Fibroblast of villous mesenchyme (primary cell): ENCODE results near the gene NDUFV2. TPM values are rescaled to one million over a fixed set of nuclear protein-coding genes. Genes with fewer than 3 reads are reported as not detected.
"Not testable (repeated sequence)": the region's sequence is repeated elsewhere in the genome, so short reads cannot be mapped to it uniquely, and the experiment has no call there.

Experiments used
- DNase-seq: peaks from one replicate; pipeline ENCODE4 v3.0.0-alpha.2; 2010; ENCODE audit warnings: low read depth
- H3K4me3 ChIP-seq: 2 replicates; pipeline ENCODE4 v1.5.1; 2011; ENCODE audit warnings: low read depth, mild to moderate bottlenecking, low read length
- total RNA-seq: library from RNA; depleted of rRNA; stranded (reverse); fragments of >200 nt; gene quantifications from 2 replicates; pipeline ENCODE4 v1.2.3, GENCODE V29; 2012
- TF ChIP-seq, protein P1 (sequence below): IDR thresholded peaks from 2 replicates; pipeline ENCODE4 v1.5.1; 2012; ENCODE audit warnings: low read depth, mild to moderate bottlenecking, low read length; ENCODE audit not compliant: insufficient read depth

NDUFV2 gene
- total RNA-seq, 1 donor = 127 TPM

DNA sequence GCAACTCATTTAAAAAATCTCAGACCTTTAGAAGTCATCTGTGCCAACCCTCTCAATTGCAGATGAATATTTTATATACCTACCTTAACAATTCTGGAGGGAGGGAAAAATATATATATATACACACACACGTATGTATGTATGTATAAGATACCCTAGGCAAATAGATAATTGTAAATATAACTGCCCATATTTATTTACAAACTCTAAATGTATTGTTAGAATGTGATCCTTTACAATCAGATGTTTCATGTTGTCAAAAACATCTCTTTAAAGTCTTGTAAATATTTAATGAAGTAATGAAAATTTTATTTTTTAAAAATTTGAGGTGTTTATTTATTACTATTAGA, 45.7 kb downstream of the NDUFV2 start:
- no peak for DNase-seq
- H3K4me3 ChIP-seq = no peak overlapping the region
- TF ChIP-seq, protein P1, sequence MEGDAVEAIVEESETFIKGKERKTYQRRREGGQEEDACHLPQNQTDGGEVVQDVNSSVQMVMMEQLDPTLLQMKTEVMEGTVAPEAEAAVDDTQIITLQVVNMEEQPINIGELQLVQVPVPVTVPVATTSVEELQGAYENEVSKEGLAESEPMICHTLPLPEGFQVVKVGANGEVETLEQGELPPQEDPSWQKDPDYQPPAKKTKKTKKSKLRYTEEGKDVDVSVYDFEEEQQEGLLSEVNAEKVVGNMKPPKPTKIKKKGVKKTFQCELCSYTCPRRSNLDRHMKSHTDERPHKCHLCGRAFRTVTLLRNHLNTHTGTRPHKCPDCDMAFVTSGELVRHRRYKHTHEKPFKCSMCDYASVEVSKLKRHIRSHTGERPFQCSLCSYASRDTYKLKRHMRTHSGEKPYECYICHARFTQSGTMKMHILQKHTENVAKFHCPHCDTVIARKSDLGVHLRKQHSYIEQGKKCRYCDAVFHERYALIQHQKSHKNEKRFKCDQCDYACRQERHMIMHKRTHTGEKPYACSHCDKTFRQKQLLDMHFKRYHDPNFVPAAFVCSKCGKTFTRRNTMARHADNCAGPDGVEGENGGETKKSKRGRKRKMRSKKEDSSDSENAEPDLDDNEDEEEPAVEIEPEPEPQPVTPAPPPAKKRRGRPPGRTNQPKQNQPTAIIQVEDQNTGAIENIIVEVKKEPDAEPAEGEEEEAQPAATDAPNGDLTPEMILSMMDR = no peak

DNA sequence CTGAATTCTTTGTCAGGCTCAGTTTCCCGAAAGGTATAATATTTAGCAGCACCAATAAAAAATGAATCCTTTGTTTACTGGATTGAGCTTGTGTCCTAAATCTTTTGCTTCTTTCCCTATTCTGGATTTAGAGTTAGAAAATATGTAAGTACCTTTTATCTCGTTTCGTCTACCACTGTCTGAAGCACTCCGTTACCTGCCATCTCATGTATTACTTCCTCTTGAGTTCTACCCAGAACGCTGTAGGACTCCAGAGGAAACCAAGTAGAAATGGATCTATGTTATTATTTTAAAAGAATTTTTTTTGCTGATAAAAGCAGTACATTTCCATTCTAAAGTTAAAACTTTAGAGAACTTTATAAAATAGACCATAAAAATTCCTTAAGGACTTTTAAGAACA, 47.6 kb downstream of the NDUFV2 start:
- TF ChIP-seq, protein P1 = no peak
- no peak overlapping the region for H3K4me3 ChIP-seq
- DNase-seq = no peak

DNA sequence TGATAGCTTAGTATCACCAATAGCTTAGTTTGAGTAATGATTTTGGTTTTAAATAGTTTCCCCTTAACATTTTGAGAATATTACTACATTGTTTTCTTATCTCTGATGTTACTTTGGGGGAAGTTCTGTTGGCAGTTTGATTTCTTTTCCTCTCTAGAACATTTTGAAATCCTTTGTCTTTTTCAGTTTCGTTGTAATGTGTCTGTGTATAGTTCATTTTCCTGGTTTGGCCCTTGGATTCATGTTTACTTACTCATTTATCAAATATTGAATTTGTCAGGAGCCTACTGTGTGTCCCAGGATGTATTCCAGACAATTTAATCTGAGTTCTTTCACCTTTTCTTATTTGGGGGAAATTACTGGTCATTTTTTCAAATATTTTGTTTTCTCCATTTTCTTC, 50.8 kb downstream of the NDUFV2 start:
- H3K4me3 ChIP-seq = no peak overlapping the region
- TF ChIP-seq, protein P1 = no peak
- DNase-seq = no peak

DNA sequence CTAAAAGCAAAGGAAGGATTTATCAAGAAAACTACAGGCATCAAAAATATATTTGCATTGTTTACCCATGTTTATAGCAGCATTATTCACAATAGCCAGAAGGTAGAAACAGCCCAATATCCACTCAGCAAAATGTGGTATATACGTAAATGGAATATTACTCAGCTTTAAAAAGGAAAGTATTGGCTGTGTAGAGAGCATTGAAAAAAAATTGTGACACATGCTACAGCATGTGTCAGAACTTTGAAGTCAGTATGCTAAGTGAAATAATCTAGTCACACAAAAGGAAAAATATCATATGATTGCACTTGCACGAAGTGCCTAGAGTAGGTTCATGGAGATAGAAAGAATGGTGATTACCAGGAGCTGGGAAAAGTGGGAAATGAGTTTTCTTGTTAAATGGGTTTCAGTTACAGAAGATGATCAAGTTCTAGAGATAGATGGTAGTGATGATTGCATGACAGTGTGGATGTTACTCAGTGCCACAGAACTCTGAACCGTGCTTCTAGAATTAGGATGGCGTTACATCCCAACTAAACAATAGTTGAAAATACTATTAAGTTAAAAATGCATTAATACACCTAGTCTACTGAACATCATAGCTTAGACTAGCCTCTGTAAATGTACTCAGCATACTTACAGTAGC, 54.2 kb downstream of the NDUFV2 start:
- TF ChIP-seq, protein P1 = no peak
- no peak for DNase-seq
- H3K4me3 ChIP-seq = no peak overlapping the region

DNA sequence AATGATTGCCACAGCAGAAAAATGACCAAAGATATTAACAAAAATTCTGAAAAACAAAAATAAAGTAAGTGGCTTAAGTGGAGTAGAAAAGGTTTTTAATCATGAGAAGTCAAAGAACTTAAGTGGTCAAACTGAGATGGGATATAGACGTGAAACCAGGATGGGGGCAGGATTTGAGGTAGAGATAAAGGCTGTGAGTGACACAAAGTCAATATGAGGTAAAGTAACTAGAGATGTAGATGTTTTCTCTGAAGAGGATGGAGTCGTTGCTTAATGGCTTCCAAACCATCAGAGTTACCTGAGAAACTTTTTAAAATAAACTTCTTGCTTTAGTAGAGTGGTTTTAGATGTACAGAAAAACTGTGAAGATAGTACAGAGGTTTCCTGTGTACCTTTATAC, 55.3 kb downstream of the NDUFV2 start:
- H3K4me3 ChIP-seq = no peak overlapping the region
- TF ChIP-seq, protein P1 = no peak
- no peak for DNase-seq

DNA sequence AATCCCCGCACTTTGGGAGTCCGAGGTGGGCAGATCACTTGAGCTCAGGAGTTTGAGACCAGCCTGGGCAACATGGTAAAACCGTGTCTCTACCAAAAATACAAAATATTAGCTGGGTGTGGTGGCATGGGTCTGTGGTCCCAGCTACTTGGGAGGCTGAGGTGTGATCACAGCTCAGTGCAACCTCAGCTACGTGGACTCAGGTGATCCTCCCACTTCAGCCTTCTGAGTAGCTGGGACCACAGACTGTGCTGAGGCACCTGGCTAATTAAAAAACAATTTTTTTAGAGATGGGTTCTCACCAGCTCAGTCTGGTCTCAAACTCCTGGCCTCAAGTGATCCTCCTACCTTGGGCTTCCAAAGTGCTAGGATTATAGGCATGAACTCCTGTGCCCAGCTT, 57.5 kb downstream of the NDUFV2 start:
- TF ChIP-seq, protein P1 = no peak
- DNase-seq = no peak
- no peak overlapping the region for H3K4me3 ChIP-seq

DNA sequence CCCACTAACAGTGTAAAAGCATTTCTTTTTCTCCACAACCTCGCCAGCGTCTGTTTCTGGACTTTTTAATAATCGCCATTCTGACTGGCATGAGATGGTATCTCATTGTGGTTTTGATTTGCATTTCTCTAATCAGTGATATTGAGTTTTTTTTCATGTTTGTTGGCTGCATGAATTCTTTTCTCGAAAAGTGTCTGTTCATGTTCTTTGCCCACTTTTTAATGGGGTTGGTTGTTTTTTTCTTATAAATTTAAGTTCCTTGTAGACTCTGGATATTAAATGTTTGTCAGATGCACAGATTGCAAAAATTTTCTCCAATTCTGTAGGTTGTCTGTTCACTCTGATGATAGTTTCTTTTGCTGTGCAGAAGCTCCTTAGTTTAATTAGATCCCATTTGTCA, 60.2 kb downstream of the NDUFV2 start:
- not testable (repeated sequence) for H3K4me3 ChIP-seq, DNase-seq

DNA sequence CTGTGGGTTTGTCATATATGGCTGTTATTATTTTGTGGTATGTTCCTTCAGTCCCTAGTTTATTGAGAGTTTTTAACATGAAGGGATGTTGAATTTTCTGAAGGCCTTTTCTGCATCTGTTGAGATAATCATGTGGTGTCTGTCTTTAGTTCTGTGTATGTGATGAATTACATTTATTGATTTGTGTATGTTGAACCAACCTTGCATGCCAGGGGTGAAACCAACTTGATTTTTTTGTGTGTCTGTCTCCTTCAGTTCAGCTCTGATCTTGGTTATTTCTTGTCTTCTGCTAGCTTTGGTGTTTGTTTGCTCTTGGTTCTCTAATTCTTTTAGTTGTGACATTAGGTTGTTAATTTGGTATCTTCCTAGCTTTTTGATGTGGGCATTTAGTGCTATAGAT, 61.6 kb downstream of the NDUFV2 start:
- H3K4me3 ChIP-seq, DNase-seq: not testable (repeated sequence)

DNA sequence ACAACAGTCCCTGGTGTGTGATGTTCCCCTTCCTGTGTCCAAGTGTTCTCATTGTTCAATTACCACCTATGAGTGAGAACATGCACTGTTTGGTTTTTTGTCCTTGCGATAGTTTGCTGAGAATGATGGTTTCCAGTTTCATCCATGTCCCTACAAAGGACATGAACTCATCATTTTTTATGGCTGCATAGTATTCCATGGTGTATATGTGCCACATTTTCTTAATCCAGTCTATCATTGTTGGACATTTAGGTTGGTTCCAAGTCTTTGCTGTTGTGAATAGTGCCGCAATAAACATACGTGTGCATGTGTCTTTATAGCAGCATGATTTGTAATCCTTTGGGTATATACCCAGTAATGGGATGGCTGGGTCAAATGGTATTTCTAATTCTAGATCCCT, 63.4 kb downstream of the NDUFV2 start:
- H3K4me3 ChIP-seq, DNase-seq: not testable (repeated sequence)

DNA sequence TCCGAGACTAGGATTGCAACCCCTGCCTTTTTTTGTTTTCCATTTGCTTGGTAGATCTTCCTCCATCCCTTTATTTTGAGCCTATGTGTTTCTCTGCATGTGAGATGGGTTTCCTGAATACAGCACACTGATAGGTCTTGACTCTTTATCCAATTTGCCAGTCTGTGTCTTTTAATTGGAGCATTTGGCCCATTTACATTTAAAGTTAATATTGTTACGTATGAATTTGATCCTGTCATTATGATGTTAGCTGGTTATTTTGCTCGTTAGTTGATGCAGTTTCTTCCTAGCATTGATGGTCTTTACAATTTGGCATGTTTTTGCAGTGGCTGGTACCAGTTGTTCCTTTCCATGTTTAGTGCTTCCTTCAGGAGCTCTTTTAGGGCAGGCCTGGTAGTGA, 67.0 kb downstream of the NDUFV2 start:
- DNase-seq, H3K4me3 ChIP-seq: not testable (repeated sequence)

DNA sequence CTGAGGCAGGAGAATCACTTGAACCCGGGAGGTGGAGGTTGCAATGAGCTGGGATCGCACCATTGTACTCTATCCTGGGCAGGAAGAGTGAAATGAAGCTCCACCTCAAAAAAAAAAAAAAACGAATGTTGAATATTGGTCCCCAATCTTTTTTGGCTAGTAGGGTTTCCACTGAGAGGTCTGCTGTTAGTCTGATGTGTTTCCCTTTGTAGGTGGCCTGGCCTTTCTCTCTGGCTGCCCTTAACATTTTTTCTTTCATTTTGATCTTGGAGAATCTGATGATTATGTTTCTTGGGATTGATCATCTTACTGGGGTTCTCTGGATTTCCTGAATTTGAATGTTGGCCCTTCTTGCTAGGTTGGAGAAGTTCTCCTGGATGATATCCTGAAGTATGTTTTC, 69.4 kb downstream of the NDUFV2 start:
- H3K4me3 ChIP-seq, DNase-seq: not testable (repeated sequence)
